Measurements from ENCODE around the gene DEF6.

DNA sequence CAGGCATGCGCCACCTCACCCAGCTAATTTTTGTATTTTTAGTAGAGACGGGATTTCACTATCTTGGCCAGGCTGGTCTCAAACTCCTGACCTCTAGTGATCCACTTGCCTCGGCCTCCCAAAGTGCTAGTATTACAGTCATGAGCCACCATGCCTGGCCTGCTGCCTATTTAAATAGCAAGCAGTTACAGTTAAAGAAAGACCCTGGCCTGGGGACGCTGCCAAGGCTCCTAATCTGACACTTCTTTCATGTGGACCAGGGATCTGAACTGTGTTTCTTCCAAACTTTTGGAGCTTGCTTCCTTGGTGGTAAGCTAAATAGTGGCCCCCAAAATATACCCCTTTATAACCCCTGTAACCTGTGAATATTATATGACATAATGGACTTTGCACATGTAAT, 60.1 kb downstream of the DEF6 start:
- TF ChIP-seq, protein P1, sequence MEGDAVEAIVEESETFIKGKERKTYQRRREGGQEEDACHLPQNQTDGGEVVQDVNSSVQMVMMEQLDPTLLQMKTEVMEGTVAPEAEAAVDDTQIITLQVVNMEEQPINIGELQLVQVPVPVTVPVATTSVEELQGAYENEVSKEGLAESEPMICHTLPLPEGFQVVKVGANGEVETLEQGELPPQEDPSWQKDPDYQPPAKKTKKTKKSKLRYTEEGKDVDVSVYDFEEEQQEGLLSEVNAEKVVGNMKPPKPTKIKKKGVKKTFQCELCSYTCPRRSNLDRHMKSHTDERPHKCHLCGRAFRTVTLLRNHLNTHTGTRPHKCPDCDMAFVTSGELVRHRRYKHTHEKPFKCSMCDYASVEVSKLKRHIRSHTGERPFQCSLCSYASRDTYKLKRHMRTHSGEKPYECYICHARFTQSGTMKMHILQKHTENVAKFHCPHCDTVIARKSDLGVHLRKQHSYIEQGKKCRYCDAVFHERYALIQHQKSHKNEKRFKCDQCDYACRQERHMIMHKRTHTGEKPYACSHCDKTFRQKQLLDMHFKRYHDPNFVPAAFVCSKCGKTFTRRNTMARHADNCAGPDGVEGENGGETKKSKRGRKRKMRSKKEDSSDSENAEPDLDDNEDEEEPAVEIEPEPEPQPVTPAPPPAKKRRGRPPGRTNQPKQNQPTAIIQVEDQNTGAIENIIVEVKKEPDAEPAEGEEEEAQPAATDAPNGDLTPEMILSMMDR (IDR thresholded peaks at IDR 0.05; ENCODE audit: control extremely low read depth in 1 of 3, insufficient read depth in 1 of 3, low read depth in 1 of 3, low read length in 3 of 3): no peak
- TF ChIP-seq CEBPB (IDR thresholded peaks at IDR 0.05; ENCODE audit: low read depth, low read length) (no peak), RAD21 (IDR thresholded peaks at IDR 0.05 in 1 of 2, conservative IDR thresholded peaks at IDR 0.05 in 1 of 2; ENCODE audit: low read depth in 2 of 2, low read length in 2 of 2) (no peak), EP300 (IDR thresholded peaks at IDR 0.05; ENCODE audit: borderline replicate concordance in 1 of 2, low read depth in 2 of 2, low read length in 2 of 2) (no peak), RNF2 (IDR thresholded peaks at IDR 0.05; ENCODE audit: borderline replicate concordance, low read depth, low read length, missing control alignments, poor library complexity, severe bottlenecking) (no peak), SP1 (IDR thresholded peaks at IDR 0.05; ENCODE audit: low read depth, low read length) (no peak), PHF8 (conservative IDR thresholded peaks at IDR 0.05; ENCODE audit: low read depth, low read length) (no peak), SIN3A (conservative IDR thresholded peaks at IDR 0.05 in 1 of 2, IDR thresholded peaks at IDR 0.05 in 1 of 2; ENCODE audit: low read depth in 1 of 2, low read length in 2 of 2) (no peak), EZH2 (IDR thresholded peaks at IDR 0.05; ENCODE audit: low read depth, low read length, severe bottlenecking) (no peak), TCF12 (IDR thresholded peaks at IDR 0.05; ENCODE audit: low read depth, low read length) (no peak), TAF1 (IDR thresholded peaks at IDR 0.05; ENCODE audit: low read depth, low read length) (no peak), GABPA (IDR thresholded peaks at IDR 0.05; ENCODE audit: borderline replicate concordance, insufficient read depth, low read length) (no peak), POLR2AphosphoS5 (IDR thresholded peaks at IDR 0.05; ENCODE audit: low read depth, low read length) (no peak), TAF7 (optimal IDR thresholded peaks at IDR 0.05; ENCODE audit: borderline replicate concordance, low read depth, low read length) (no peak)
